ENCODE data around the gene GLRX2.

Gene GLRX2

DNA sequence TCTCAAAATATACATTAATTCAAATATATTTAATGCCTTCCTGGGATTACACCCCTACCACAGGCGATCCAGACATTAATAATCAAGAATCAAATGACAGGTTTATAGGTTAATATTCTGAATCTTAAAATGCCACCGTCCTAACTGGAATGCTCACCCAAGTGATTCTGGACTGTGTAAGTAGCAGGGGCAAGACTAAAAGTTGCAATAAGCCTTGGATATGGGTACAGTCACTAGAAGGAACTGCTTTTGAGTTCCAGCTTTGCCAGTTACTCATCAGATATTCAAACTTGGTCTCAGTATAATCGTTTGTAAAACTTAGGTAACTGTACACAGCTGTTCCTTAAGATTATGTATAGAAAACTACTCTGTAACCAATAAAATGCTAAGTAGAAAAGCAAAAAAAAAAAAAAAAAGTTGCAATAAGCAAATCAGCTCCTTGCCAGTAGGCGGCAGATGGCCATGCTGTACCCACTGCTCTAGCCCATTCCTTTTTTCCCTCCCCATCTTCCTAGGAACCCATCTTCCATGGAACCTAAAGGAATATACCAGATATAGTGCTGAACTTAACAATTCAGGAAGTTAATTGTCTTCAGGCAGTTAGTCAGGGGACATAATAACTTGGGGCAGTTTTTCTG lies 35.3 kb downstream of the GLRX2 start:
- TF ChIP-seq, protein P1, sequence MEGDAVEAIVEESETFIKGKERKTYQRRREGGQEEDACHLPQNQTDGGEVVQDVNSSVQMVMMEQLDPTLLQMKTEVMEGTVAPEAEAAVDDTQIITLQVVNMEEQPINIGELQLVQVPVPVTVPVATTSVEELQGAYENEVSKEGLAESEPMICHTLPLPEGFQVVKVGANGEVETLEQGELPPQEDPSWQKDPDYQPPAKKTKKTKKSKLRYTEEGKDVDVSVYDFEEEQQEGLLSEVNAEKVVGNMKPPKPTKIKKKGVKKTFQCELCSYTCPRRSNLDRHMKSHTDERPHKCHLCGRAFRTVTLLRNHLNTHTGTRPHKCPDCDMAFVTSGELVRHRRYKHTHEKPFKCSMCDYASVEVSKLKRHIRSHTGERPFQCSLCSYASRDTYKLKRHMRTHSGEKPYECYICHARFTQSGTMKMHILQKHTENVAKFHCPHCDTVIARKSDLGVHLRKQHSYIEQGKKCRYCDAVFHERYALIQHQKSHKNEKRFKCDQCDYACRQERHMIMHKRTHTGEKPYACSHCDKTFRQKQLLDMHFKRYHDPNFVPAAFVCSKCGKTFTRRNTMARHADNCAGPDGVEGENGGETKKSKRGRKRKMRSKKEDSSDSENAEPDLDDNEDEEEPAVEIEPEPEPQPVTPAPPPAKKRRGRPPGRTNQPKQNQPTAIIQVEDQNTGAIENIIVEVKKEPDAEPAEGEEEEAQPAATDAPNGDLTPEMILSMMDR (IDR thresholded peaks at IDR 0.05; ENCODE audit: low read depth, low read length): peak; percentile 46
- no peak overlapping the region for H3K4me3 ChIP-seq (replicated peaks in 1 of 2; ENCODE audit: low read depth in 2 of 2, low read length in 2 of 2)
- DNase-seq (ENCODE audit: low read depth in 2 of 2): peak; percentile 16 to 24

GRCh38 chr1:193068013-193068412 lies 37.2 kb downstream of the GLRX2 start:
- DNase-seq (ENCODE audit: low read depth in 2 of 2): peak in 1 of 2 donors; percentile 2
- TF ChIP-seq, protein P1 (IDR thresholded peaks at IDR 0.05; ENCODE audit: low read depth, low read length): no peak
- no peak overlapping the region for H3K4me3 ChIP-seq (replicated peaks in 1 of 2; ENCODE audit: low read depth in 2 of 2, low read length in 2 of 2)

DNA sequence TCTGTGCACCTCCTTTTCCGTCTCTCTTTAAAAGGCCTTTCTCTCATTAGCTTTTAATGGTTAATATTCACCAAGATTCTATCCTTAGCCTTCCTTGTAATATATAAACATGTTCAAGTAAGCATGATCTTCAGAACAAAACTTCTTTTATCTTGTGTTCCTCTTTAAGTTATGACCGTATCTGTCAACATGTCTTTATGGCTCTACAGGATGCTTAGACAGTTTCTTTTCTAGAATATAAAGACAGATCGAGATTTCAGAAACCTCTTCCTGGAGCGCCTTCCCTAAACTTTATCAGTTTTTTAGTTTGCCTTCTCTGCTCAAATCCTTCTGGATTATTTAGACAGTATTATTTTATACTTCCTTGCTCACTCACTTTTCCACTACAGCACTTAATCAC lies 38.6 kb downstream of the GLRX2 start:
- TF ChIP-seq, protein P1 (IDR thresholded peaks at IDR 0.05; ENCODE audit: low read depth, low read length): no peak
- DNase-seq (ENCODE audit: low read depth in 2 of 2): no peak
- no peak overlapping the region for H3K4me3 ChIP-seq (replicated peaks in 1 of 2; ENCODE audit: low read depth in 2 of 2, low read length in 2 of 2)

DNA sequence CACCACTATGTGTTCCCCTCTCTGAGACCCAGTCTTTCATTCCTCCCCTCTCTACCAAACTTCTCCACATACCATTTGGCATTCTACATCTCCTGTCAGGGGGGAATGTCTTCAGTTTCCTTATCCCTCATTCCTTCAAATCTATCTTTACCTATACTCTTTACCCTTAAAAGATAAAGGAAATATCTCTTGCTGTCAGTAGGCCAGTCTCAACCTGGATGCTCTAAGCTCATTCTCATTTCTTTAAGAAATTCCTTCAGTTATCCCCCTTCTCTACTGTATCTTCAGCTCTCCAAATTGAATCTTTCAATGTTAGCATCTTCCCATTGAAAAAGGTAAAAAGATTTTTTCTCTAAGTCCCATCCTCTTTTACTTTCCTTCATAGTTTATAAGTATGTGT lies 39.3 kb downstream of the GLRX2 start:
- no peak for DNase-seq (ENCODE audit: low read depth in 2 of 2)
- TF ChIP-seq, protein P1 (IDR thresholded peaks at IDR 0.05; ENCODE audit: low read depth, low read length): no peak
- H3K4me3 ChIP-seq (replicated peaks in 1 of 2; ENCODE audit: low read depth in 2 of 2, low read length in 2 of 2): no peak overlapping the region

- peak in 1 of 2 donors; percentile 48 for DNase-seq (ENCODE audit: low read depth in 2 of 2)
- H3K4me3 ChIP-seq (replicated peaks in 1 of 2; ENCODE audit: low read depth in 2 of 2, low read length in 2 of 2): no peak overlapping the region
- TF ChIP-seq, protein P1 (IDR thresholded peaks at IDR 0.05; ENCODE audit: low read depth, low read length): no peak
These were observed 42.3 kb downstream of the GLRX2 start for GRCh38 chr1:193062698-193063463.

DNA sequence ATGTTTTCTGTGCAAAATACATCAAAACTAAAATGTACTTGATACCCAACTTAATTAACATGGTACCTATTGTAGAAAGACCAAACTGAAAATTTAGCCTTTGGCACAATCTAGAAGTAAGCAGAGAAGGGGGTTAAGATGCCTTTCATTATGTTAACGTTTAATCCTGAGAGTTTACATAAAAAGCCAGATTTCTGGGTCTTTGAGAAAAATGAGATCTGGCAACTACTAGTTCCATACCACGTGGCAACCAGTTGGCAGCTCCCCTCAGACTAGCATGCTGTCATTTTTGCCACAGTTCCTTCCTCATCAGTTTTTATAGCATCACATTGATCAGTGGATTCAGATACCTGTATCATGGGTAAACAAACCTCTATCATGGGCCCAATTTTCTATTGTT lies 44.3 kb downstream of the GLRX2 start:
- TF ChIP-seq, protein P1 (IDR thresholded peaks at IDR 0.05; ENCODE audit: low read depth, low read length): no peak
- peak; percentile 12 to 23 for DNase-seq (ENCODE audit: low read depth in 2 of 2)
- H3K4me3 ChIP-seq (replicated peaks in 1 of 2; ENCODE audit: low read depth in 2 of 2, low read length in 2 of 2): peak overlapping the region; percentile 78 to 97
